Activated CD4-positive, CD25-positive, alpha-beta regulatory T cell (primary cell): ENCODE results near the gene COL6A2.
"Not testable (repeated sequence)": the region's sequence is repeated elsewhere in the genome, so short reads cannot be mapped to it uniquely, and the experiment has no call there.

Source experiments
- DNase-seq, 4 experiments: peaks; one replicate each; lab custom pipeline; 2025; lab: John Stamatoyannopoulos, UW

Gene COL6A2

GRCh38 chr21:46094401-46095082 lies 3.4 kb upstream of the COL6A2 start:
- DNase-seq, result no peak

- no peak for DNase-seq
These were observed 2.7 kb upstream of the COL6A2 start for GRCh38 chr21:46095083-46095719.

- no peak for DNase-seq
These were observed 1.9 kb upstream of the COL6A2 start for GRCh38 chr21:46095814-46096595.

- DNase-seq, result no peak
These were observed 1.1 kb upstream of the COL6A2 start for GRCh38 chr21:46096596-46097335.

- DNase-seq, result no peak
These were observed 610 bp downstream of the COL6A2 start for GRCh38 chr21:46098303-46099141.

GRCh38 chr21:46099476-46099875 lies 1.6 kb downstream of the COL6A2 start:
- DNase-seq, result no peak

GRCh38 chr21:46100020-46100419 lies 2.1 kb downstream of the COL6A2 start:
- no peak for DNase-seq

GRCh38 chr21:46100426-46100825 lies 2.5 kb downstream of the COL6A2 start:
- DNase-seq, result no peak

- no peak for DNase-seq
These were observed 3.0 kb downstream of the COL6A2 start for GRCh38 chr21:46100906-46101305.

- DNase-seq, result no peak
These were observed 6.2 kb downstream of the COL6A2 start for GRCh38 chr21:46104104-46104503.

- DNase-seq, result not testable (repeated sequence)
These were observed 9.5 kb downstream of the COL6A2 start for GRCh38 chr21:46107376-46107775.

- DNase-seq, result no peak
These were observed 11.0 kb downstream of the COL6A2 start for GRCh38 chr21:46108827-46109312.

- no peak for DNase-seq
These were observed 11.7 kb downstream of the COL6A2 start for GRCh38 chr21:46109313-46110221.

- no peak for DNase-seq
These were observed 12.7 kb downstream of the COL6A2 start for GRCh38 chr21:46110499-46111192.

GRCh38 chr21:46111193-46111571 lies 13.3 kb downstream of the COL6A2 start:
- no peak for DNase-seq

- DNase-seq, result no peak
These were observed 14.2 kb downstream of the COL6A2 start for GRCh38 chr21:46111857-46112724.

- no peak for DNase-seq
These were observed 14.9 kb downstream of the COL6A2 start for GRCh38 chr21:46112725-46113215.

- DNase-seq, result no peak
These were observed 15.7 kb downstream of the COL6A2 start for GRCh38 chr21:46113497-46114176.
